Left hindlimb (tissue), 1 donor: ENCODE data around the gene CFAP119.

Experiments
- DNase-seq: peaks from one replicate; pipeline ENCODE4 v3.0.0-alpha.2; 2018

CFAP119 gene

GRCh38 chr16:30760577-30761426 is 1.1 kb downstream of the CFAP119 start:
- DNase-seq: no peak

- DNase-seq: peak; percentile 23
These were observed 1.8 kb downstream of the CFAP119 start for GRCh38 chr16:30760001-30760559.

- DNase-seq: peak; percentile 29
These were observed 2.8 kb downstream of the CFAP119 start for GRCh38 chr16:30758988-30759491.

- peak; percentile 29 for DNase-seq
These were observed 4.5 kb downstream of the CFAP119 start for GRCh38 chr16:30757316-30757715.

GRCh38 chr16:30756781-30757100 is 5.1 kb downstream of the CFAP119 start:
- DNase-seq: no peak

- DNase-seq: no peak
These were observed 5.7 kb downstream of the CFAP119 start for GRCh38 chr16:30755955-30756780.

- no peak for DNase-seq
These were observed 8.3 kb downstream of the CFAP119 start for GRCh38 chr16:30753596-30753995.

- DNase-seq: no peak
These were observed 10.9 kb downstream of the CFAP119 start for GRCh38 chr16:30750876-30751465.

- DNase-seq: no peak
These were observed 11.7 kb downstream of the CFAP119 start for GRCh38 chr16:30750201-30750600.

GRCh38 chr16:30748634-30749445 is 13.0 kb downstream of the CFAP119 start:
- DNase-seq: no peak

- DNase-seq: peak; percentile 99
These were observed 13.8 kb downstream of the CFAP119 start, which contains the start of gene PHKG2 for GRCh38 chr16:30747799-30748633. TSS of gene PHKG2 (plus strand) at chr16:30748425. CDS start at chr16:30748821, 396 bp downstream.

GRCh38 chr16:30747331-30747730 is 14.5 kb downstream of the CFAP119 start:
- DNase-seq: no peak

- no peak for DNase-seq
These were observed 15.2 kb downstream of the CFAP119 start for GRCh38 chr16:30746638-30747175.

GRCh38 chr16:30745082-30745481 is 16.8 kb downstream of the CFAP119 start:
- DNase-seq: no peak

GRCh38 chr16:30744183-30744582 is 17.7 kb downstream of the CFAP119 start:
- no peak for DNase-seq

GRCh38 chr16:30743716-30744115 is 18.1 kb downstream of the CFAP119 start:
- no peak for DNase-seq

- no peak for DNase-seq
These were observed 20.4 kb downstream of the CFAP119 start for GRCh38 chr16:30741461-30741914.

GRCh38 chr16:30740364-30741251 is 21.3 kb downstream of the CFAP119 start:
- no peak for DNase-seq
